IPS-18a (cell line): ENCODE data around the gene ARHGAP22.

ENCODE experiments used
- H3K27ac ChIP-seq: one replicate; pipeline ENCODE4 v1.5.1; 2013; ENCODE audit warnings: low read length
- H3K27me3 ChIP-seq: one replicate; pipeline ENCODE4 v1.6.1; 2013; ENCODE audit warnings: mild to moderate bottlenecking, low read length; ENCODE audit not compliant: control insufficient read depth, insufficient read depth
- H3K36me3 ChIP-seq: one replicate; pipeline ENCODE4 v1.6.1; 2013; ENCODE audit warnings: low read depth, low read length; ENCODE audit not compliant: control insufficient read depth
- H3K4me1 ChIP-seq: one replicate; pipeline ENCODE4 v1.6.1; 2013; ENCODE audit warnings: low read depth, low read length; ENCODE audit not compliant: control insufficient read depth
- H3K4me3 ChIP-seq: one replicate; pipeline ENCODE4 v1.5.1; 2013; ENCODE audit warnings: low read length
- H3K9ac ChIP-seq: one replicate; pipeline ENCODE4 v1.6.1; 2013; ENCODE audit warnings: mild to moderate bottlenecking, low read length, moderate library complexity
- H3K9me3 ChIP-seq: one replicate; pipeline ENCODE4 v1.6.1; 2013; ENCODE audit warnings: low read depth, low read length; ENCODE audit not compliant: control insufficient read depth

ARHGAP22 gene

DNA sequence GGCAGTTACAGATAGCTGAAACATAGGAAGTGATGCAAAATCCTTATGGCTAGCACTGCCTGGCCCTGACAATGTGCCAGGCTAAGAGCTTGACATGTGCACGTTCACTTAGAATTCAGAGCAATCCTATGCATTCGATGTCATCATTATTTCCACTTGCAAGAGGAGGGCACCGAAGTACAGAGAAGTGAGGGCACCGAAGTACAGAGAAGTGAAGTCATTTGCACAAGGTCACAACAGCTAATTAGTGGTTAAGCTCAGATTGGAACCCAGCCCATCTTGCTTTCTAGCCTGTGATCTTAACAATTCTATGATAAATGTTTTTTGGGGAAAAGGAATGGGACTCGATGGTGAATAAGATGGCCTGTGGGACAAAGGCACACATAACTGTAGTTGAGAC, 73.4 kb downstream of the ARHGAP22 start:
- Histone ChIP-seq H3K4me1 (peaks cover 29% of the 10 kb centered on the region), H3K4me3 (no peak overlapping the region), H3K27ac (no peak overlapping the region), H3K9me3 (no peaks in the 10 kb centered on the region), H3K9ac (no peak overlapping the region), H3K27me3 (no peaks in the 10 kb centered on the region), H3K36me3 (no peaks in the 10 kb centered on the region)

DNA sequence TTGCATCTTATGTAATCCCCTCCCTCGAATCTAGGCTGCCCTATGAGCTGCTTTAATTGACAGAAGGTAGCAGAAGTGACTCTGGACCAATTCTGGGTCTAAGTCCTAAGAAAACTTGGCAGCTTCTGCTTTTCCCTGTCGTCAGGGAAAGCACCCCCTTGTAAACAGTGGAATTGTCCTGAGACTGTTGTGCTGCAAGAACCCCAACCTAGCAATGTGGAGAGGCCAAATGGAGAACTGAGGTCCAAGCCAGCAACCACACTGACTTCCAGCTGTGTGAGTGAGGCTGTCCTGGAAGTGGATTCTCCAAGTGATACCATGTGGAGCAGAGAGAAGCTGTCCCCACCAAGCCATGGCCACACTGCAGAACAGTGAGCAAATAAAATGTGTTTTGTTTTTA, 75.5 kb downstream of the ARHGAP22 start:
- Histone ChIP-seq H3K4me1 (peaks cover 12% of the 10 kb centered on the region), H3K9ac (no peak overlapping the region), H3K4me3 (no peak overlapping the region), H3K9me3 (no peaks in the 10 kb centered on the region), H3K27ac (no peak overlapping the region), H3K36me3 (no peaks in the 10 kb centered on the region), H3K27me3 (peaks cover 9% of the 10 kb centered on the region)

DNA sequence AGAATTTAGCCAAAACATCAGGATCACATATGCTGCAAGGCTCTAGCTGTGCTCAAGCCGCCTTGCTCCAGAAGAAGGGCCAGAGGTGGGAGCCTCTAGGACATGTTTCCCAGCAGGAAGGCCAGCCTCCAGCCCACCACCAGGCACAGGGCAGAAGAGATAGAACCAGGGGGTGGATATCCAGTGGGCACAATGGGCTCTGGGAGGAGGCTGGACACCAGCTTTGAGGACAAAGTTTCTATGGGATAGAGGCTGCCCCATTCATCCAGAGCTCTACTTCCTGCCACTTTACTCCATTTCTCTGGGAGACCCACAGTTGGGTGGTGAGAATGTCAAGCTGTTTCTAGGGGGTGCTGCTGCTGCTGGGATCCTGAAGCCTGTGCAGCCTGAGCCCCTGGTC, 77.1 kb downstream of the ARHGAP22 start:
- H3K4me3 ChIP-seq = no peak overlapping the region
- no peak overlapping the region for H3K9ac ChIP-seq
- peaks cover 4% of the 10 kb centered on the region for H3K4me1 ChIP-seq
- no peak overlapping the region for H3K27ac ChIP-seq
- H3K9me3 ChIP-seq = no peaks in the 10 kb centered on the region
- H3K27me3 ChIP-seq = peaks cover 9% of the 10 kb centered on the region
- H3K36me3 ChIP-seq = no peaks in the 10 kb centered on the region

DNA sequence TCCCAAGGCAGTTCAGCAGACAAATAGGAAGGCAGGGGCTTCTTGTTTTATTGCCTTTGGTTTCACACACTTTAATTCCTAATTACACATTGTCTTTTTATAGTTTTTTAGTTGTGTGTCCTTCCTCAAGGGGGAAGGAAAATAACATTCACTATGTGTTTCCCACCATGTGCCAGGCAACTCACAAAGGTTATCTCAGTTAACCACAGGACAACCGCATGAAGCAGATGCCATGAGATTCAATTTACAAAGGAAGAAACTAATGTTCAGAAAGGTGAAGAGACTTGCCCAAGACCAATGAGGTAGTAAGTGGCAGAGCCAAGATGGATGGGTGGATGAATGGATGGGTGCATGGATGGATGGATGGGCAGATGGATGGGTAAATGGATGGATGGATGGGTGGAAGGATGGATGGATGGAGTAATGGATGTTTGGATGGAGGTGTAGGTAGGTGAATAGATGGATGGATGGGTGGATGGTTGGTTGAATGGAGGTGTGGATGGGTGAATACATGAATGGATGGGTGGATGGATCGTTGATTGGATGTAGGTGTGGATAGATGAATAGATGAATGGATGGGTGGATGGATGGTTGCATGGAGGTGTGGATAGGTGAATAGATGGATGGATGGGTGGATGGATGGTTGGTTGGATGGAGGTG, 77.9 kb downstream of the ARHGAP22 start:
- Histone ChIP-seq H3K4me1 (peaks cover 8% of the 10 kb centered on the region), H3K4me3 (no peak overlapping the region), H3K27ac (no peak overlapping the region), H3K36me3 (no peaks in the 10 kb centered on the region), H3K27me3 (peaks cover 9% of the 10 kb centered on the region), H3K9ac (no peak overlapping the region), H3K9me3 (no peaks in the 10 kb centered on the region)

DNA sequence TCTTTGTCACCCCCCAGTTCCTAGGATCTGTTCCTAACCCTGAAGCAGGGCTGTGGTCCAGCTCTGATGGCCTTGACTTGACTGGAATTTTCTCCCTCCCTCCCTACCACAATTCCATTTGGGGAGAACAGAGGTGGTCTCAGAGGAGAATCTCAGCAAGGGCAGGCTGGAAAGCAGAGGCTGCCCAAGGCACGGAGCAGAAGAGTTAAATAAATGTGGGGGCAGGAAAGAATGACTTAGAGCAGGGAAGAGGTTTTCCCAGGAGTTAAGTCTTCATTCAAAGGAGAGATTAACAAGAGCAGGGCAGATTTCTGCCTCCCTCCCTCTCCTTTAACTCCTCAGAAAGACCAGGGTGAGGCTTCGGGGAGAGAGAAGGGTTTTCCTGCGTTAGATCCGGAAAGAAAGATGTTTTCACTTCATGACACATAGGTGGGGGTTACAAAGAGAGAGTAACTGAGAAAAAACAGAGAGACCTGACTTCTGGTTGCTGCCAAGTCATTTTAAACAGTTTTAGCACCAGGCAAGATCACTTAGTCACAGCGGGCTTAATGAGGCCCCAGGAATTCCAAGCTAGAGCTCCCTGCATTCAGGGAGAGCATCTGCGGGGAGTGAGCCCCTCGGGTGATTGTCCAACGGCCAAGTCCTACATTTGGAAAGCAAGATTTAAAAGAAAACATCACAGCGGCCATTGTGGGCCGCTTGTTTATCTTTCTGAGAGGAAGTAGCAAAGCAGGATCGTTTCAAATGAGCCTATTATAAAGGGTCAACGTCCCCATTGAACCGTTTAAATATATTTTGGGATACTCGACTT, 78.7 kb downstream of the ARHGAP22 start:
- Histone ChIP-seq H3K27ac (no peak overlapping the region), H3K27me3 (peaks cover 9% of the 10 kb centered on the region), H3K36me3 (no peaks in the 10 kb centered on the region), H3K9ac (no peak overlapping the region), H3K4me3 (no peak overlapping the region), H3K9me3 (no peaks in the 10 kb centered on the region), H3K4me1 (peaks cover 8% of the 10 kb centered on the region)

DNA sequence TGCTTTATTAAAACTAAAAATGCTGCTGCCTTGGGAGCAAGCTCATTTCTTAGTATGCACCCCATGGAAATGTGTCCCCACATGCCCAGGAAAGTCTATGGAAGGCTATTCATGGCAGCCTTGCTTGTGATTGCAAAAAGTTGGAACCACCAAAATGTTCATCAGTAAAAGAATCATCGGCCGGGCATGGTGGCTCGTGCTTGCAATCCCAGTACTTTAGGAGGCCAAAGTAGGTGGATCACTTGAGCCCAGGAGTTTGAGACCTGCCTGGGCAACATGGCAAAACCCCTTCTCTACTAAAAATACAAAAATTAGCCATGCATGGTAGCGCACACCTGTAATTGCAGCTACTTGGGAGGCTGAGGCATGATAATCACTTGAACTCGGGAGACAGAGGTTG, 79.8 kb downstream of the ARHGAP22 start:
- Histone ChIP-seq H3K27me3 (peaks cover 9% of the 10 kb centered on the region), H3K36me3 (no peaks in the 10 kb centered on the region), H3K4me3 (no peak overlapping the region), H3K4me1 (peaks cover 12% of the 10 kb centered on the region), H3K9ac (no peak overlapping the region), H3K9me3 (no peaks in the 10 kb centered on the region), H3K27ac (no peak overlapping the region)

DNA sequence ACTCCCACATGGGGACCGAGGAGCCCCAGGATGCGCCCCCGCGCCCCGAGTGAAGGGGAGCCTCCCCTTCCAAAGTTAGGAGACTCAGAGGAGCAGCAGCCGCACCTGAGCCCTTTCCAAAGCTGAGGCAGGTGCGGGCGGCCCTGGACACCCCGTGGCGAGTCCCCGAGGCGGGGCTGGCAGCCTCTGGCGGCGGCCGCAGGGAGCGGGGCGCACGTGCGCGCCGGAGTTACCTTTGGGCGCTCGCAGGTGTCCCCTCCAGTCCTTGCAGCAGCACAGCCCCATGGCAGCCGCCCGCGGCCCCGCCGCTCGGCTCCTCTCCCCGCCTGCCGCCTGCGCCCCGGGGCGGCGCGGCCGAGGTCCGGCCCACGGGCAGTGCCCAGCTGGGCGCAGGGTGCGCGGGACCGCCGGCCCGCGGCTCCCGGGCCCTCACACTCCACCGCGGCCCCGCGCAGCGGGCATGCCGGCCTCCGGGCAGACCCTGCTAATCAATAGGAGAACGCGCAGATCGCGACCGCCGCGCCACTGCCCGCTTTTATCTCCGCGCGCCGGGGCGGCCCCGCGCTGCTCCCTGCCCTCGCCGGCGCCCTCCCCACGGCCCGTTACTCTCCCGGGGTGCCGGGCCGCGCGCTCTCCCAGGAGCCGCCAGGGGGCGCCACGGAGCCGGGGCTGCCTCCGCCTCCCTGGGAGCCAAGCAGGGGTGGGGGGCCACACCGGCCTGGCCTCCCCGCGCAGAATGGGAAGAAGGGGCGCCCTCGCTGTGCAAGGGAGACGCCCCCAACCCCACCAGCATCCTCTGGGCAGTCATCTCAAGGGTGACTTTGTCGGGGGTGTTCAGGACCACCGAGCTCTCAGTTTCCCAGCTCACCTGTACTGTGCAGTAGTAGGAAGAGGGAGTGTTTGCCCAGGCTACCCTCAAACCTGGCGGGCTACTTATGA, 80.8 kb downstream of the ARHGAP22 start:
- Histone ChIP-seq H3K4me1 (peaks cover 12% of the 10 kb centered on the region), H3K27me3 (peaks cover 9% of the 10 kb centered on the region), H3K4me3 (peak overlapping the region; percentile 75), H3K9ac (peak overlapping the region; percentile 55), H3K27ac (no peak overlapping the region), H3K36me3 (no peaks in the 10 kb centered on the region), H3K9me3 (no peaks in the 10 kb centered on the region)

DNA sequence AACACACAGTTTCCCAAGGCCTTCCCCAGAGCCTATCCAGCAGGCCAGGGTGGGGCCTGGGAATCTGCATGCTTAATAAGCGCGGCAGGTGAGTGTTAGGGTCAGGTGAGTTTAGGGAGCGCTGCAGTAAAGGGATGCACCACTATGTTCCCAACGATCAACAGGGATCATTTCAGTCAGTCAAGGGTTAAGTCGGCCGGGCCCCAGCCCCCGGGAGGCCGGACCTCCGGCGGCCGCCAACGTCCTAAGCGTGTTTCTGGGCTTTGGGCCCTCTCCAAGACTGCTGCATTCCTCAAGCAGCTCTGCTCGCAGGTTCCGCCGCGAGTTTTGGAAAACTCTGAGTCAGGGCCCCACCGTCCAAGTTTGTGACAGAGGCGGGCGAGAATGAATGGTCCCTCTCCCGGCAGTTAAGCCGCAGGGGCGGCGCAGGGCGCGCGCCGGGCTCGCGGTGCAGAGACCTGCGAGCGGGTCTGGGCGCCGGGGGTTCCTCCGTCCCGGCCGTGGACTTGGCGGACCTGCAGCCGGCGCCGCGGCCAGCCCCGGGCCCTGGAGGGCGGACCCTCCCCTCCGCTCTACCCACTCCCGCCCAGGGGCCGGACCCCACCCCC, 81.6 kb downstream of the ARHGAP22 start:
- H3K4me1 ChIP-seq = peaks cover 12% of the 10 kb centered on the region
- no peaks in the 10 kb centered on the region for H3K36me3 ChIP-seq
- peak overlapping the region; percentile 75 for H3K4me3 ChIP-seq
- H3K27me3 ChIP-seq = peaks cover 9% of the 10 kb centered on the region
- H3K27ac ChIP-seq = no peak overlapping the region
- peak overlapping the region; percentile 55 for H3K9ac ChIP-seq
- H3K9me3 ChIP-seq = no peaks in the 10 kb centered on the region

DNA sequence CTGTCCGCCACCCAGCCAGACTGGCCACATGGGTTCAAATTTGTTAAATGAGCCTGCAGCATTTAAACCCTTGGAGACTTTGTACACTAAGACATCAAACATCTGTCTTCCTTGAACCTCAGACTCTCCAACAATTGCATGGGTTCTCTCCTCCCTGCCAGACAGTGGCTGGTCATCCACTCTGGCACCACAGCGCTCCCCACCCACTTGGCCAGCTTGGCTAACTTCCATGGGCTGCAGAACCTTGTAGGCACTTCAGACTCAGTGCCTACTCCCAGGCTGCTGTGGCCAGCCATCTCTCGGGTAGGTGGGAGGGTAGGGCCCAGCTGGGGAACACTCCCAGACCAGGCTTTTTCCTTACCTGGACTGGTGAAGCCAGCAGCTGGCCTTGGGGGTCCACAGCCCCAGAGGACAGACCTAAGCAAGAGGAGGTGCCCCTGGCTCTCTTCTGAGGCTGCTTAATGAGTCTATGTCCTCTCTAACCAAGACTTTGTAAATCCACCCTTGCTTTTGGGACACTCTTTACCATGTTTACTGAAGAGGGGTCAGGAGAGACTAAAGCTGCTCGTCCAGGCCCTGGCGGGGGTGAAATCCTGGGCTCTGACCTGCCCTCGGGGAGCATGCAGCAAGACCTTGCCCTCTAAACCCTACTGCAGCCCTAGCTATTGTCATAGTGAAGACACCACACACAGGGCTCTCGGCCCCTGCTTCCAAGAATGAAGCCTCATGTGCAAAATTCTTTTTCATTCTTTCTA, 82.7 kb downstream of the ARHGAP22 start:
- no peaks in the 10 kb centered on the region for H3K9me3 ChIP-seq
- H3K4me3 ChIP-seq = peak overlapping the region; percentile 75
- H3K27me3 ChIP-seq = peaks cover 9% of the 10 kb centered on the region
- H3K27ac ChIP-seq = no peak overlapping the region
- H3K9ac ChIP-seq = no peak overlapping the region
- peaks cover 12% of the 10 kb centered on the region for H3K4me1 ChIP-seq
- no peaks in the 10 kb centered on the region for H3K36me3 ChIP-seq

DNA sequence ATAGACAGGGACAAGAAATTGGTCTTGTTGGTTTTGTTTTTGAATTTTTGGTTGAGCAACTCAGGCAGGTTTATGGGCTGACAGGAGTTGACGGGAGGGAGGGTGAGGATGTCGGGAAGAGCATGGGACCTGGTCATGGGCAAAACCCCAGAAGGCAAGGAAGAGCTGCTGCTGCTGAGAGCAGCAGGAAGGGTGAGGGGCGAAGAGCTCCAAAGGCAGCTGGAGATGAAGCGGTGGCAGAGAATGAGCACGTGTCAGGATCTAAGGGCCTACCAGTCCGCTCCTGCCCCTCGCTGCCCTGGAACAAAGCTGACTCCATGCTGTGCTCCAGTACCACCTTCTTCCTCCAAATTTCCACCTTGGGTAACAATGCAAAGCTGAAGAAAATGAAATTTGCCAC, 84.3 kb downstream of the ARHGAP22 start:
- no peak overlapping the region for H3K4me3 ChIP-seq
- peaks cover 2% of the 10 kb centered on the region for H3K9me3 ChIP-seq
- peaks cover 9% of the 10 kb centered on the region for H3K27me3 ChIP-seq
- peaks cover 12% of the 10 kb centered on the region for H3K4me1 ChIP-seq
- H3K36me3 ChIP-seq = no peaks in the 10 kb centered on the region
- no peak overlapping the region for H3K27ac ChIP-seq
- H3K9ac ChIP-seq = no peak overlapping the region
